Neural cell (in vitro differentiated cells): ENCODE measurements around the gene CDC42BPB.

Experiments used
- CTCF ChIP-seq: fragments of 450-650 bp; IDR thresholded peaks from 2 replicates; pipeline ENCODE4 v1.5.1; 2014; ENCODE audit warnings: antibody characterized with exemption, mild to moderate bottlenecking, moderate library complexity; ENCODE audit not compliant: poor library complexity, severe bottlenecking
- POLR2AphosphoS5 ChIP-seq: IDR thresholded peaks from 2 replicates; pipeline ENCODE4 v1.6.1; 2012

- TF ChIP-seq CTCF (no peak), POLR2AphosphoS5 (no peak)
Measured at GRCh38 chr14:103003351-103003615, 54.1 kb downstream of the CDC42BPB start.
